Measurements from ENCODE around the gene PDE4D.

- TF ChIP-seq CTCF (IDR thresholded peaks at IDR 0.05; ENCODE audit: insufficient read depth, low read depth, low read length) (no peak), EZH2 (IDR thresholded peaks at IDR 0.05; ENCODE audit: insufficient read depth, low read length) (no peak)
Observed at GRCh38 chr5:59164041-59164830, 729.3 kb downstream of the PDE4D start.

All from astrocyte (in vitro differentiated cells and primary cell).